GM19328 (cell line): Measurements from ENCODE around the gene MUC6.

Experiments
- ATAC-seq: cut with Tn5 transposase; IDR thresholded peaks from one replicate; pipeline ENCODE4 v1.9.1; 2021; ENCODE audit warnings: mild to moderate bottlenecking, moderate library complexity; ENCODE audit not compliant: unreplicated experiment

The MUC6 gene

GRCh38 chr11:1051356-1052132 lies 15.0 kb upstream of the MUC6 start:
- ATAC-seq = no peak

- ATAC-seq = no peak
Observed at GRCh38 chr11:1050581-1051355, 14.2 kb upstream of the MUC6 start.

GRCh38 chr11:1049911-1050580 lies 13.5 kb upstream of the MUC6 start:
- ATAC-seq = no peak

GRCh38 chr11:1049431-1049891 lies 12.9 kb upstream of the MUC6 start:
- ATAC-seq = no peak

- ATAC-seq = no peak
Observed at GRCh38 chr11:1049071-1049405, 12.5 kb upstream of the MUC6 start.

- no peak for ATAC-seq
Observed at GRCh38 chr11:1048375-1049070, 12.0 kb upstream of the MUC6 start.

GRCh38 chr11:1047595-1048156 lies 11.2 kb upstream of the MUC6 start:
- ATAC-seq = no peak

GRCh38 chr11:1044160-1044559 lies 7.6 kb upstream of the MUC6 start:
- ATAC-seq = no peak

- ATAC-seq = no peak
Observed at GRCh38 chr11:1043563-1044096, 7.1 kb upstream of the MUC6 start.

GRCh38 chr11:1042626-1043562 lies 6.4 kb upstream of the MUC6 start:
- no peak for ATAC-seq

GRCh38 chr11:1041936-1042608 lies 5.6 kb upstream of the MUC6 start:
- ATAC-seq = no peak

GRCh38 chr11:1041471-1041870 lies 5.0 kb upstream of the MUC6 start:
- ATAC-seq = no peak

- no peak for ATAC-seq
Observed at GRCh38 chr11:1041149-1041467, 4.6 kb upstream of the MUC6 start.

- no peak for ATAC-seq
Observed at GRCh38 chr11:1040428-1041148, 4.1 kb upstream of the MUC6 start.

- ATAC-seq = no peak
Observed at GRCh38 chr11:1039481-1040427, 3.2 kb upstream of the MUC6 start.

- ATAC-seq = no peak
Observed at GRCh38 chr11:1038921-1039320, 2.4 kb upstream of the MUC6 start.

- no peak for ATAC-seq
Observed at GRCh38 chr11:1038361-1038760, 1.8 kb upstream of the MUC6 start.
